T-cell (primary cell): ENCODE results near the gene AIDA. TPM values are rescaled to one million over a fixed set of nuclear protein-coding genes. Genes with fewer than 3 reads are reported as not detected.

Source experiments
- ATAC-seq, 4 experiments: fragments of 200-7000 bp in 3 of 4; fragments of 150-1000 bp in 1 of 4; cut with Tn5 transposase; replicated peaks in 1 of 4; 1 replicate in 3 of 4; 2 replicates in 1 of 4; pipeline ENCODE4 v1.10.0; 2021; ENCODE audit warnings: moderate library complexity in 3 of 4, mild to moderate bottlenecking in 2 of 4, moderate number of reproducible peaks in 1 of 4
- CTCF ChIA-PET, 2 donors: fragments of 300-600 bp; sonication (Branson Sonifier 250); formaldehyde crosslinking; loops; one replicate each; lab custom pipeline; 2022; ENCODE audit warnings: antibody characterized with exemption in 2 of 2; lab: Charles Lee
- POLR2A ChIA-PET, 2 donors: fragments of 300-600 bp; sonication (Branson Sonifier 250); formaldehyde crosslinking; loops; one replicate each; lab custom pipeline; 2022; ENCODE audit warnings: antibody characterized with exemption in 2 of 2; lab: Charles Lee
- DNase-seq, 35 experiments: peaks; one replicate each; pipeline versions ENCODE4 v3.0.0 to v3.0.0-alpha.2; 2013 to 2023
- H3K27ac ChIP-seq: one replicate; pipeline ENCODE4 v1.5.1; 2013; ENCODE audit warnings: low read length
- H3K27me3 ChIP-seq, 2 experiments: replicated peaks in 1 of 2; 1 replicate in 1 of 2; 2 replicates in 1 of 2; pipeline versions ENCODE4 v1.6.1 to v1.7.0; 2013; ENCODE audit warnings: low read length in 1 of 2, mixed read lengths in 1 of 2; ENCODE audit not compliant: control insufficient read depth in 2 of 2, insufficient read depth in 2 of 2; ENCODE audit errors: extremely low read depth in 1 of 2
- H3K36me3 ChIP-seq, 2 donors: 1 replicate in 1 of 2; 2 replicates in 1 of 2; pipeline versions ENCODE4 v1.6.1 to v1.7.0; 2013; ENCODE audit warnings: low read length in 1 of 2; ENCODE audit not compliant: control insufficient read depth in 2 of 2, insufficient read depth in 1 of 2; ENCODE audit errors: extremely low read depth in 1 of 2
- H3K4me1 ChIP-seq, 2 experiments: 1 replicate in 1 of 2; 2 replicates in 1 of 2; pipeline versions ENCODE4 v1.6.1 to v1.7.0; 2013; ENCODE audit warnings: low read length in 2 of 2, mixed read lengths in 1 of 2; ENCODE audit not compliant: insufficient read depth in 2 of 2, control insufficient read depth in 1 of 2; ENCODE audit errors: extremely low read depth in 1 of 2
- H3K4me3 ChIP-seq, 2 donors: 1 replicate in 1 of 2; 2 replicates in 1 of 2; pipeline versions ENCODE4 v1.5.1 to v1.7.0; 2013; ENCODE audit warnings: mild to moderate bottlenecking in 2 of 2, low read length in 1 of 2, moderate library complexity in 1 of 2; ENCODE audit not compliant: control insufficient read depth in 1 of 2; ENCODE audit errors: extremely low read depth in 1 of 2
- H3K9me3 ChIP-seq: 2 replicates; pipeline ENCODE4 v1.7.0; 2013
- H3K27ac Mint-ChIP-seq, 2 donors: one replicate each; pipeline ENCODE4 v1.8.0; 2020 to 2021; ENCODE audit warnings: mild to moderate bottlenecking in 2 of 2, mixed read lengths in 2 of 2
- H3K27me3 Mint-ChIP-seq, 2 donors: one replicate each; pipeline ENCODE4 v1.8.0; 2021 to 2022; ENCODE audit warnings: mixed read lengths in 2 of 2
- H3K36me3 Mint-ChIP-seq: one replicate; pipeline ENCODE4 v1.8.0; 2021; ENCODE audit warnings: mixed read lengths
- H3K4me1 Mint-ChIP-seq, 3 donors: one replicate each; pipeline ENCODE4 v1.8.0; 2020 to 2022; ENCODE audit warnings: mixed read lengths in 3 of 3, mild to moderate bottlenecking in 1 of 3
- H3K4me3 Mint-ChIP-seq, 3 donors: one replicate each; pipeline ENCODE4 v1.8.0; 2020 to 2022; ENCODE audit warnings: mild to moderate bottlenecking in 3 of 3, mixed read lengths in 3 of 3, moderate library complexity in 3 of 3
- H3K9me3 Mint-ChIP-seq, 3 donors: one replicate each; pipeline ENCODE4 v1.8.0; 2020 to 2022; ENCODE audit warnings: mixed read lengths in 3 of 3
- WGBS: methylation state at CpG from one replicate; pipeline ENCODE4 v1.1.5; 2013; ENCODE audit warnings: missing lambda C conversion rate; ENCODE audit not compliant: insufficient coverage; 5-methylcytosine and 5-hydroxymethylcytosine counted together
- total RNA-seq, 35 experiments: library from RNA in 6 of 35; stranded (reverse) in 6 of 35; fragments of 120-200 nt in 1 of 35; gene quantifications; one replicate each; pipeline versions ENCODE4 v1.2.1 to v1.2.4 and lab custom pipeline; 2013 to 2026

AIDA gene
- total RNA-seq, 5 donors from 2014 or later (not counting 1 experiment from before 2014, with no cell fraction given): 43.4 to 59.4 (median 52.7) TPM

- CTCF ChIA-PET: interaction anchor here in 1 of 2 donors (0.6 kb wide), 1 partner anchor 58 kb away, joined by 4 read pairs; no protein-coding TSS in a partner anchor
- no peak for ATAC-seq
- no peak overlapping the region for H3K4me3 ChIP-seq
- peaks cover 48 to 60% (median 56%) of the 10 kb centered on the region in 3 donors for H3K4me1 Mint-ChIP-seq
- DNase-seq: no peak
- H3K4me1 ChIP-seq: peaks cover 0 to 4% of the 10 kb centered on the region in 2 experiments
- no peak overlapping the region for H3K27ac Mint-ChIP-seq
- H3K27me3 ChIP-seq: no peaks in the 10 kb centered on the region
- peaks cover 53% of the 10 kb centered on the region for H3K36me3 Mint-ChIP-seq
- peaks cover 0 to 7% (median 0%) of the 10 kb centered on the region in 3 donors for H3K9me3 Mint-ChIP-seq
- WGBS: no CpG with 5 or more reads among the region's 1 CpG
- H3K9me3 ChIP-seq: no peaks in the 10 kb centered on the region
- no peak overlapping the region for H3K4me3 Mint-ChIP-seq
- no peaks in the 10 kb centered on the region for H3K27me3 Mint-ChIP-seq
- peaks cover 0 to 28% of the 10 kb centered on the region in 2 donors for H3K36me3 ChIP-seq
- H3K27ac ChIP-seq: no peak overlapping the region
- POLR2A ChIA-PET: no interaction called here
These were observed 8.0 kb downstream of the AIDA start for GRCh38 chr1:222704260-222704659.

- H3K27ac ChIP-seq: no peak overlapping the region
- Mint-ChIP-seq H3K27ac (no peak overlapping the region), H3K4me3 (no peak overlapping the region), H3K27me3 (no peaks in the 10 kb centered on the region), H3K36me3 (peaks cover 49% of the 10 kb centered on the region), H3K9me3 (peaks cover 0 to 7% (median 0%) of the 10 kb centered on the region in 3 donors), H3K4me1 (peaks cover 45 to 51% (median 47%) of the 10 kb centered on the region in 3 donors)
- no peaks in the 10 kb centered on the region for H3K27me3 ChIP-seq
- WGBS: 92% methylated on average over 2 of the region's 4 CpGs
- no peak overlapping the region for H3K4me3 ChIP-seq
- no peak for DNase-seq
- H3K4me1 ChIP-seq: peaks cover 0 to 4% of the 10 kb centered on the region in 2 experiments
- peaks cover 0 to 29% of the 10 kb centered on the region in 2 donors for H3K36me3 ChIP-seq
- POLR2A ChIA-PET: no interaction called here
- CTCF ChIA-PET: no interaction called here
- H3K9me3 ChIP-seq: no peaks in the 10 kb centered on the region
- ATAC-seq: no peak
These were observed 10.1 kb downstream of the AIDA start for GRCh38 chr1:222702210-222702609.

GRCh38 chr1:222697826-222698225 is 14.5 kb downstream of the AIDA start:
- H3K9me3 ChIP-seq: no peaks in the 10 kb centered on the region
- no peaks in the 10 kb centered on the region for H3K4me1 ChIP-seq
- peaks cover 0 to 32% of the 10 kb centered on the region in 2 donors for H3K36me3 ChIP-seq
- no peak overlapping the region for H3K27ac ChIP-seq
- Mint-ChIP-seq H3K36me3 (peaks cover 21% of the 10 kb centered on the region), H3K4me1 (peaks cover 28 to 38% (median 29%) of the 10 kb centered on the region in 3 donors), H3K9me3 (no peaks in the 10 kb centered on the region), H3K27me3 (no peaks in the 10 kb centered on the region), H3K4me3 (no peak overlapping the region), H3K27ac (no peak overlapping the region)
- no CpG with 5 or more reads among the region's 2 CpGs for WGBS
- DNase-seq: no peak
- no peak overlapping the region for H3K4me3 ChIP-seq
- ChIA-PET CTCF (interaction anchor here (0.6 to 0.9 kb wide), 3 partner anchors 17 to 1051 kb away, joined by 3 to 7 read pairs (median 7); no protein-coding TSS in a partner anchor), POLR2A (interaction anchor here in 1 of 2 donors (0.7 kb wide), 1 partner anchor 11 kb away, joined by 5 read pairs; no protein-coding TSS in a partner anchor)
- no peak for ATAC-seq
- H3K27me3 ChIP-seq: no peaks in the 10 kb centered on the region

- Histone ChIP-seq H3K27ac (no peak overlapping the region), H3K36me3 (peaks cover 1 to 26% of the 10 kb centered on the region in 2 donors), H3K4me3 (no peak overlapping the region), H3K4me1 (no peaks in the 10 kb centered on the region), H3K27me3 (no peaks in the 10 kb centered on the region), H3K9me3 (no peaks in the 10 kb centered on the region)
- Mint-ChIP-seq H3K27me3 (no peaks in the 10 kb centered on the region), H3K27ac (no peak overlapping the region), H3K36me3 (peaks cover 20% of the 10 kb centered on the region), H3K9me3 (no peaks in the 10 kb centered on the region), H3K4me1 (peaks cover 28 to 37% (median 33%) of the 10 kb centered on the region in 3 donors), H3K4me3 (no peak overlapping the region)
- WGBS: no CpG with 5 or more reads among the region's 2 CpGs
- DNase-seq (no peak), ATAC-seq (no peak)
- CTCF ChIA-PET: interaction anchor here (0.6 to 0.9 kb wide), 2 partner anchors 17 to 19 kb away, joined by 3 to 7 read pairs; no protein-coding TSS in a partner anchor
- POLR2A ChIA-PET: interaction anchor here in 1 of 2 donors (0.7 kb wide), 1 partner anchor 10 kb away, joined by 5 read pairs; no protein-coding TSS in a partner anchor
These were observed 15.1 kb downstream of the AIDA start for GRCh38 chr1:222697203-222697602.

GRCh38 chr1:222696741-222697140 is 15.6 kb downstream of the AIDA start:
- no peak overlapping the region for H3K4me3 ChIP-seq
- CTCF ChIA-PET: no interaction called here
- no peaks in the 10 kb centered on the region for H3K9me3 Mint-ChIP-seq
- POLR2A ChIA-PET: no interaction called here
- peaks cover 18% of the 10 kb centered on the region for H3K36me3 Mint-ChIP-seq
- no peaks in the 10 kb centered on the region for H3K4me1 ChIP-seq
- DNase-seq: no peak
- 93% methylated on average over 7 of the region's 8 CpGs for WGBS
- H3K27me3 Mint-ChIP-seq: no peaks in the 10 kb centered on the region
- H3K9me3 ChIP-seq: no peaks in the 10 kb centered on the region
- H3K4me3 Mint-ChIP-seq: no peak overlapping the region
- no peak overlapping the region for H3K27ac Mint-ChIP-seq
- H3K27ac ChIP-seq: no peak overlapping the region
- ATAC-seq: no peak
- H3K4me1 Mint-ChIP-seq: peaks cover 28 to 37% (median 33%) of the 10 kb centered on the region in 3 donors
- peaks cover 2 to 23% of the 10 kb centered on the region in 2 donors for H3K36me3 ChIP-seq
- H3K27me3 ChIP-seq: no peaks in the 10 kb centered on the region

GRCh38 chr1:222694927-222695326 is 17.4 kb downstream of the AIDA start:
- ChIA-PET POLR2A (interaction anchor here in 1 of 2 donors (1.5 kb wide), 1 partner anchor 9 kb away, joined by 3 read pairs; no protein-coding TSS in a partner anchor), CTCF (interaction anchor here (0.6 to 1.1 kb wide), 2 partner anchors 40 to 1225 kb away, joined by 3 to 4 read pairs; no protein-coding TSS in a partner anchor)
- Histone ChIP-seq H3K27me3 (no peaks in the 10 kb centered on the region), H3K36me3 (peaks cover 2 to 15% of the 10 kb centered on the region in 2 donors), H3K9me3 (no peaks in the 10 kb centered on the region), H3K4me3 (no peak overlapping the region), H3K27ac (no peak overlapping the region), H3K4me1 (no peaks in the 10 kb centered on the region)
- DNase-seq (no peak), ATAC-seq (no peak)
- H3K27ac Mint-ChIP-seq: no peak overlapping the region
- H3K27me3 Mint-ChIP-seq: no peaks in the 10 kb centered on the region
- H3K4me1 Mint-ChIP-seq: peaks cover 34 to 38% (median 35%) of the 10 kb centered on the region in 3 donors
- 100% methylated on average over 2 of the region's 5 CpGs for WGBS
- H3K36me3 Mint-ChIP-seq: peaks cover 16% of the 10 kb centered on the region
- no peaks in the 10 kb centered on the region for H3K9me3 Mint-ChIP-seq
- no peak overlapping the region for H3K4me3 Mint-ChIP-seq
